ENCODE measurements around the gene CCDC9B. TPM values are rescaled to one million over a fixed set of nuclear protein-coding genes. Genes with fewer than 3 reads are reported as not detected.

Gene CCDC9B
- total RNA-seq, 2 experiments from 2014 or later = 0.53 to 1.6 TPM

- Mint-ChIP-seq H3K4me1 (ENCODE audit: low read depth) (peaks cover 4% of the 10 kb centered on the region), H3K27me3 (no peaks in the 10 kb centered on the region), H3K36me3 (no peaks in the 10 kb centered on the region), H3K9me3 (no peaks in the 10 kb centered on the region), H3K4me3 (no peak overlapping the region), H3K27ac (no peak overlapping the region)
- ChIA-PET CTCF (interaction anchor here (0.6 to 12.8 kb wide), 16 partner anchors 13 to 123 kb away, joined by 3 to 248 read pairs (median 6); partner anchors contain the start of genes INAFM2 and PLCB2), POLR2A (no interaction called here)
- no peak for DNase-seq
- intact Hi-C loops (cut with micrococcal nuclease) = no loop called here
Observed at GRCh38 chr15:40340038-40340739, 550 bp downstream of the CCDC9B start.

DNA sequence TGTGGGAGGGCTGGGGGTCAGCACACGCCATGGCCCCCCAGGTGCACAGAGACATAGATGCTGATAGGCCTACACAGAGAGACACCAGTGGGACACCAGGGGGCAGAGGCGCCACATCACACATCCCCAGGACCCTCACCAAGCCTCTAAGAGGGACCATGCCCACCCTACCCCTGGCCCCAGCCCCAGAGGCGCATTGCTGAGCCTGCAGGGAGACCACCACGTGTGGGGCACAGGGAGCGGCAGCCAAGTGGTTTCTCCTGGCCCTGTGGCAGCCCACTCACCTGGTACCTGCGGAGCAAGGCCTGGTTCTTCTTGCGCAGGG is 1.2 kb downstream of the CCDC9B start:
- ChIA-PET CTCF (interaction anchor here (0.7 to 12.8 kb wide), 17 partner anchors 11 to 121 kb away, joined by 3 to 248 read pairs (median 21); partner anchors contain the start of genes INAFM2, PHGR1 and PLCB2), POLR2A (interaction anchor here (0.6 to 2.1 kb wide), 2 partner anchors 12 to 1656 kb away, joined by 3 to 5 read pairs; no protein-coding TSS in a partner anchor)
- no peak overlapping the region for H3K4me3 Mint-ChIP-seq
- intact Hi-C loops (cut with micrococcal nuclease) = no loop called here
- H3K9me3 Mint-ChIP-seq = no peaks in the 10 kb centered on the region
- H3K27me3 Mint-ChIP-seq = no peaks in the 10 kb centered on the region
- peaks cover 4% of the 10 kb centered on the region for H3K4me1 Mint-ChIP-seq (ENCODE audit: low read depth)
- no peak for DNase-seq
- H3K27ac Mint-ChIP-seq = no peak overlapping the region
- H3K36me3 Mint-ChIP-seq = no peaks in the 10 kb centered on the region

DNA sequence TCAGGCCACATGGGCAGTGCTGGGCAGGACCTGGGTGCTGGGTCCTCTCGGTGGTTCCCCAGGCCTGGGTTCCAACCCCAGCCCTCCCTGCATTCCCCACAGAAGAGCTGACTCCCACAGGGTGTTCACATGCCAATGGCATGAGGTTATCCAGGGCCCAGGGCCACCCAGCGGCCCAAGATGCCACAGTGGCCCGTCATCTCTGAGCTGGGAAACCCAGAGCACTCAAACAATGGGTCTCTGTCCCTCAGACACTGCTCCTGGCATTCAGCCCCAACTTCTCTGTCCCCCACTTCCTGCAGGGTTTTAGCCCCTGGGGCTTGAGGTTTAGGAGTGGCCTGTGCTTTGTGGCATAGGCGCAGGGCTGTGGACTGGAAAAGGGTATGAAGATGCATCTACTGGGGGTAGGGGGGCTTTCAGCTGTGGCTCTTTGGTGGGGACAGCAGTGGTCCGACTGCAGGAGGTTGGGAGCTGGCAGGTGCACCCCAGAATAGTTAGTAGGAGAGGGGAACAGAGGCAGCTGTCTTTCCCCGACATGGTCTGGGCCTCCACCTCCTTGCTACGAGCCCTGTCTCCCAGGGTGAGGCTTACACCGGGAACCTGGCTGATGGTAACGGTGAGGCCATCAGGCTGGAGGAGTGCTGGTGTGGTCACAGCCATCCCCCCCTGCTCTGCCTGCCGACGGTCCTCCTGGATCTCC is 1.7 kb downstream of the CCDC9B start:
- DNase-seq = no peak
- H3K36me3 Mint-ChIP-seq = no peaks in the 10 kb centered on the region
- POLR2A ChIA-PET = interaction anchor here (0.6 to 2.1 kb wide), 2 partner anchors 12 to 1655 kb away, joined by 3 to 5 read pairs; no protein-coding TSS in a partner anchor
- H3K27me3 Mint-ChIP-seq = no peaks in the 10 kb centered on the region
- peaks cover 5% of the 10 kb centered on the region for H3K4me1 Mint-ChIP-seq (ENCODE audit: low read depth)
- no peak overlapping the region for H3K27ac Mint-ChIP-seq
- CTCF ChIA-PET = interaction anchor here (0.7 to 12.8 kb wide), 28 partner anchors 8 to 292 kb away, joined by 3 to 248 read pairs (median 13); partner anchors contain the start of genes ANKRD63, DISP2, INAFM2 and IVD
- no peaks in the 10 kb centered on the region for H3K9me3 Mint-ChIP-seq
- intact Hi-C loops (cut with micrococcal nuclease) = loop anchor here (1.0 kb wide), 2 partner anchors 18 to 60 kb away; no protein-coding TSS in a partner anchor
- no peak overlapping the region for H3K4me3 Mint-ChIP-seq

GRCh38 chr15:40338041-40338657 is 2.6 kb downstream of the CCDC9B start:
- no peaks in the 10 kb centered on the region for H3K27me3 Mint-ChIP-seq
- CTCF ChIA-PET = interaction anchor here (0.5 to 12.8 kb wide), 43 partner anchors 9 to 483 kb away, joined by 3 to 248 read pairs (median 5); partner anchors contain the start of genes ANKRD63, DISP2, INAFM2 and IVD
- no peaks in the 10 kb centered on the region for H3K9me3 Mint-ChIP-seq
- H3K36me3 Mint-ChIP-seq = no peaks in the 10 kb centered on the region
- peak overlapping the region; percentile 5 for H3K27ac Mint-ChIP-seq
- DNase-seq = peak; percentile 84
- POLR2A ChIA-PET = interaction anchor here (2.1 kb wide), 1 partner anchor 11 kb away, joined by 5 read pairs; no protein-coding TSS in a partner anchor
- H3K4me1 Mint-ChIP-seq (ENCODE audit: low read depth) = peaks cover 11% of the 10 kb centered on the region
- H3K4me3 Mint-ChIP-seq = peak overlapping the region; percentile 26
- intact Hi-C loops (cut with micrococcal nuclease) = loop anchor here (1.0 kb wide), 2 partner anchors 17 to 59 kb away; no protein-coding TSS in a partner anchor

- H3K36me3 Mint-ChIP-seq = no peaks in the 10 kb centered on the region
- POLR2A ChIA-PET = interaction anchor here (2.1 kb wide), 1 partner anchor 10 kb away, joined by 5 read pairs; no protein-coding TSS in a partner anchor
- CTCF ChIA-PET = interaction anchor here (0.5 to 12.8 kb wide), 42 partner anchors 10 to 483 kb away, joined by 3 to 248 read pairs (median 5); partner anchors contain the start of genes ANKRD63, CHST14, DISP2 and INAFM2
- DNase-seq = no peak
- H3K4me3 Mint-ChIP-seq = no peak overlapping the region
- no peaks in the 10 kb centered on the region for H3K9me3 Mint-ChIP-seq
- no peaks in the 10 kb centered on the region for H3K27me3 Mint-ChIP-seq
- H3K4me1 Mint-ChIP-seq (ENCODE audit: low read depth) = peaks cover 11% of the 10 kb centered on the region
- H3K27ac Mint-ChIP-seq = no peak overlapping the region
- intact Hi-C loops (cut with micrococcal nuclease) = no loop called here
Observed at GRCh38 chr15:40337597-40337996, 3.1 kb downstream of the CCDC9B start.

GRCh38 chr15:40336744-40337122 is 4.0 kb downstream of the CCDC9B start:
- intact Hi-C loops (cut with micrococcal nuclease) = no loop called here
- H3K27ac Mint-ChIP-seq = no peak overlapping the region
- H3K9me3 Mint-ChIP-seq = no peaks in the 10 kb centered on the region
- H3K4me1 Mint-ChIP-seq (ENCODE audit: low read depth) = peaks cover 11% of the 10 kb centered on the region
- H3K4me3 Mint-ChIP-seq = no peak overlapping the region
- CTCF ChIA-PET = interaction anchor here (1.2 to 12.8 kb wide), 22 partner anchors 10 to 401 kb away, joined by 3 to 248 read pairs (median 14); partner anchors contain the start of genes ANKRD63, CHST14, DISP2 and INAFM2
- no peaks in the 10 kb centered on the region for H3K36me3 Mint-ChIP-seq
- POLR2A ChIA-PET = no interaction called here
- no peaks in the 10 kb centered on the region for H3K27me3 Mint-ChIP-seq
- peak; percentile 26 for DNase-seq

- Mint-ChIP-seq H3K27me3 (no peaks in the 10 kb centered on the region), H3K4me3 (no peak overlapping the region), H3K27ac (no peak overlapping the region), H3K36me3 (no peaks in the 10 kb centered on the region), H3K4me1 (ENCODE audit: low read depth) (peaks cover 11% of the 10 kb centered on the region), H3K9me3 (no peaks in the 10 kb centered on the region)
- no peak for DNase-seq
- intact Hi-C loops (cut with micrococcal nuclease) = no loop called here
- POLR2A ChIA-PET = interaction anchor here (0.6 kb wide), 1 partner anchor 28 kb away, joined by 3 read pairs; the partner anchor contains the start of gene PLCB2
- CTCF ChIA-PET = interaction anchor here (1.2 to 12.8 kb wide), 19 partner anchors 8 to 134 kb away, joined by 3 to 248 read pairs (median 19); partner anchors contain the start of genes CHST14, DISP2, INAFM2 and PHGR1
Observed at GRCh38 chr15:40335938-40336743, 4.6 kb downstream of the CCDC9B start.

GRCh38 chr15:40334941-40335795 is 5.6 kb downstream of the CCDC9B start:
- no peak for DNase-seq
- intact Hi-C loops (cut with micrococcal nuclease) = no loop called here
- Mint-ChIP-seq H3K27ac (no peak overlapping the region), H3K36me3 (no peaks in the 10 kb centered on the region), H3K9me3 (no peaks in the 10 kb centered on the region), H3K4me3 (no peak overlapping the region), H3K27me3 (no peaks in the 10 kb centered on the region), H3K4me1 (ENCODE audit: low read depth) (peaks cover 11% of the 10 kb centered on the region)
- POLR2A ChIA-PET = interaction anchor here (0.6 kb wide), 1 partner anchor 28 kb away, joined by 3 read pairs; the partner anchor contains the start of gene PLCB2
- CTCF ChIA-PET = interaction anchor here (1.3 to 12.8 kb wide), 10 partner anchors 8 to 88 kb away, joined by 3 to 248 read pairs (median 24); partner anchors contain the start of genes INAFM2 and PLCB2

GRCh38 chr15:40334541-40334940 is 6.2 kb downstream of the CCDC9B start:
- ChIA-PET POLR2A (interaction anchor here (0.7 kb wide), 1 partner anchor 12 kb away, joined by 3 read pairs; no protein-coding TSS in a partner anchor), CTCF (interaction anchor here (1.0 to 12.8 kb wide), 9 partner anchors 9 to 89 kb away, joined by 3 to 248 read pairs (median 19); partner anchors contain the start of genes INAFM2 and PLCB2)
- no peaks in the 10 kb centered on the region for H3K9me3 Mint-ChIP-seq
- H3K27ac Mint-ChIP-seq = no peak overlapping the region
- no peaks in the 10 kb centered on the region for H3K36me3 Mint-ChIP-seq
- H3K4me3 Mint-ChIP-seq = no peak overlapping the region
- intact Hi-C loops (cut with micrococcal nuclease) = no loop called here
- H3K27me3 Mint-ChIP-seq = no peaks in the 10 kb centered on the region
- no peak for DNase-seq
- H3K4me1 Mint-ChIP-seq (ENCODE audit: low read depth) = peaks cover 11% of the 10 kb centered on the region

DNA sequence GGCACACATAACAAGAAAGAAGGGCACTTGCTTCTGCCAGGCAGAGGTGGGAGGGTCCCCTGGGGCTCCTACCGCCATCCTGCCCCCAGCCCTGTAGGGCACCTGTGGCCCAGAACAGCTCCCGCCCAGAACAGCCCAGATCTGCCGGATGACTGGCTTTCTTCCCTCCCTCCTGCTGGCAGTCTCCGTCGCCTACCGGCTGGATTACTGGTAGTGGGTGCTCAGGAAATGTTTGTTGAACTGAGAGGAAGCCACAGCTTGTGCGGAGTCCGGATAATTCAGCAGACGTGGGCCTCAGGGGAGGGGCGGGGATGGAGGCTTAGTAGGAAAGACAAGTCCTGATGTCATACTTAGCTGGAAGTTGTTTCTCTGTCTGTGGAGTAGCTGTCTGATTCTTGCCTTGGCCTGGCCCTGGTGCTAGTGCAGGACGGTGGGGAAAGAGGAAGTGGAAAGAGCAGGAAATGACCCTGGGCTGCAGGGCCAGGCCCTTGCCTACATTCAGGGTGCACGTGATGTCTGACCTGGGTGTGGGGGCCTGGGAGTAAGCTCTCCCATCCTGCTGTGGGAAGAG is 6.7 kb downstream of the CCDC9B start:
- ChIA-PET POLR2A (interaction anchor here (0.7 kb wide), 1 partner anchor 11 kb away, joined by 3 read pairs; no protein-coding TSS in a partner anchor), CTCF (interaction anchor here (1.0 to 10.6 kb wide), 7 partner anchors 10 to 88 kb away, joined by 3 to 248 read pairs (median 8); partner anchors contain the start of genes INAFM2 and PLCB2)
- Mint-ChIP-seq H3K27ac (peak overlapping the region; percentile 7), H3K9me3 (no peaks in the 10 kb centered on the region), H3K4me1 (ENCODE audit: low read depth) (peaks cover 11% of the 10 kb centered on the region), H3K27me3 (no peaks in the 10 kb centered on the region), H3K36me3 (no peaks in the 10 kb centered on the region), H3K4me3 (no peak overlapping the region)
- intact Hi-C loops (cut with micrococcal nuclease) = no loop called here
- peak; percentile 49 for DNase-seq
